Erythroblast (primary cell): Measurements from ENCODE around the gene BPTF.
"Not testable (repeated sequence)": the region's sequence is repeated elsewhere in the genome, so short reads cannot be mapped to it uniquely, and the experiment has no call there.

Experiments used
- DNase-seq, 2 experiments: peaks; one replicate each; lab custom pipeline; 2025; lab: John Stamatoyannopoulos, UW
- GATA1 ChIP-seq: IDR thresholded peaks from 2 replicates; pipeline ENCODE4 v1.6.1; 2011; ENCODE audit warnings: low read depth, mild to moderate bottlenecking, control low read depth, low read length, moderate library complexity
- POLR2A ChIP-seq: IDR thresholded peaks from 2 replicates; pipeline ENCODE4 v1.6.1; 2011; ENCODE audit warnings: mild to moderate bottlenecking, low read length

BPTF gene

DNA sequence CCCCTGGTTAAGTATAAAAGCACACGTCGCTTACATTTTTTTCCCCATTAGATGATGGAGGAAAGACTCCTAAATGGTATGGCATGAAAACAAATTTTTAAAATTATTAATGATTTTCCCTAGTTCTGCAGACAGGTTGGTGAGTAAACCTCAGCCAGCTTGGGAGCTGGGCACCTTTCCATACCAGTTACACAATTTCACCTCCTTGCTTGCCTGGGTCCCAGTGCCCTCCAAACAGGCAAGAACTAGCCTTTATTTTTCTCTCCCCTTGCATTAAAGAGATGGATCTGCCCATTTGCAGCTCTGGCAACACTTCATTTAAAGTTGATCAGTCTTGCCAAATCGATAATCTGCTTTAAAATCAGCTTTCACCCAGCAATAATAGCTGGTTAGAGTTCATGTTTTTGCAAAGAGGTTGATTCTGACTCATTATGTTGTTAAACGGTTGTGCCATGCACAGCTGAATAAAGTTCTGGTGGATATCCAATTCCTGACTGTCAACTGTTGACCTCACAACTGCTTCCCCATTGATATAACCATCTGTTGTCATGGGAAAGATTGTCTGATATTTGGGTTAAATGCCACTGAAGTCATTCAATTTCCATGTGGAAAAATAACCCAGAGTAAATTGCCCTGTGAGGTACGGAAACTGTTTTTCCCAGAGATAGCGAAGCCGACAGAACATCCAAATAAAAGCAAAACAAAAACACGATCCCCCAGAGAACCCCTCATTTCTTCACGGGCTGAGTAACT lies 169.7 kb downstream of the BPTF start:
- TF ChIP-seq POLR2A (no peak), GATA1 (no peak)
- DNase-seq: peak; percentile 34 to 50

DNA sequence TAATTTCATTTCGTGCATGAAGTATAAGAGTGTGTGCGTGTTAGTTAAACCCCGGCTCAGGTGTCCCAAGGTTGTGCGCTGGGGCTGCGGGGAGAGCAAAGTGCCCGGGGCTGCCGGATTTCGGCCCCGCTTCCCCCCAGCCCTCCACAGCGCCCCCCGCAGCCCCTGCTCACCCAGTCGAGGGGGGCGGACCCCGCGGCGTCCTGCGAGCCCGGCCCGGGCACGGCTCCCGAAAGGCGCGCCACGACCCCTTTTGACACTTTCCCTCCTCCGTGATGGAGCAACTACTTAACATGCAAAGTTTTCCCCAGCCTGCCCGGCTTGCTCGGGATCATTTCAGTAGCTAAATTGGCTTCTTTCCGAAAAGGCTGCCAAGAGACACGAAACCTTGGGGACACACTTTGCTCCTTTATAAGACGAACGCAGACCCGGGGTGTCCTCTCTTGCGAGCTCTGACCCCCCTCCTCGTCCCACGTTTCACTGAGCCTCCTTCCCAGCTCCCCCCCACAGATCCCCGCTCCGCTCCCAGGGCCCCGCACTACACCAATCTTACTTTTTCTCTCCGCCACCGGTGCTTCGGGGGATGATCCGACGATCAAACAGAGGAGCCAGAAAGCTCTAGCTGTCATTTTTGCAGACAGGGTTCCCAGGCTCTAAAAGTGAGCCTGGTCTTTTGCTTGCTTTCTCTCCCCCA lies 170.4 kb downstream of the BPTF start:
- DNase-seq: peak; percentile 41 to 49
- TF ChIP-seq POLR2A (no peak), GATA1 (no peak)

DNA sequence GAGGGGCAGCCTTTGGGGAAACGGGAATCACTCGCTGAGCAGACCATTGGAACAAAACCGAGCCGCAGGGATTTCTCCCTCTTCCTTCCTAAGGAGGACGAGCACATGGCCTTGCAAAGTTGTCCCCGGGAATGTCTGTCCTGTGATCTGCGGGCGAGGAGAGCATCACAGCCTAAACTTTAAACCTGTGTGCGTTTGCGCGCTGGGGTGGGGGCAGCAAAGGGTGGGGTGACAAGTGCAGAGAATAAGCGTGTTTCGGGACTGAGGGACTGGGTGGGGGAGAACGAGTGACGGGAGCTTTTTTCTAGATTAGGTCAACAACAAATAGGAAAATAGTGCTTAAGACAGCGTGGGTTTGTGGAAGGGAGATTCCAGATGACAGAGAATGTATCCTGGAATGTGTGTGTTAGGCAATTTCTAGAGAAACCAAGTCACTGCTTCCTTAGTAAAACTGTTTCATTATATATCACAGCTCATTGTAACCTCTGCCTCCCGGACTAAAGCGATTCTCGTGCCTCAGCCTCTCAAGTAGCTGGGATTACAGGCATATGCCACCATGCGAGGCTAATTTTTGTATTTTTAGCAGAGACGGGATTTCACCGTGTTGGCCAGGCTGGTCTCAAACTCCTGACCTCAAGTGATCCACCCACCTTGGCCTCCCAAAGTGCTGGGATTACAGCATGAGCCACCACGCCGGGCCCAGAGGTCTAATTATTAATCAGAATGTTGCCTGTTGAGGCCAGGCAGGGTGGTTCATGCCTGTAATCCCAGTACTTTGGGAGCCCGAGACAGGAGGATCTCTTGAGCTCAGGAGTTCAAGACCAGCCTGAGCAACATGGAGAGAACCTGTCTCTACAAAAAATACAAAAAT lies 171.2 kb downstream of the BPTF start, which contains the start of gene C17orf58:
Gene C17orf58 (minus strand): TSS at position 169 of the 871 bp plus-strand sequence. CDS start 271 bp downstream, outside the sequence.
- peak; percentile 17 to 41 for DNase-seq

DNA sequence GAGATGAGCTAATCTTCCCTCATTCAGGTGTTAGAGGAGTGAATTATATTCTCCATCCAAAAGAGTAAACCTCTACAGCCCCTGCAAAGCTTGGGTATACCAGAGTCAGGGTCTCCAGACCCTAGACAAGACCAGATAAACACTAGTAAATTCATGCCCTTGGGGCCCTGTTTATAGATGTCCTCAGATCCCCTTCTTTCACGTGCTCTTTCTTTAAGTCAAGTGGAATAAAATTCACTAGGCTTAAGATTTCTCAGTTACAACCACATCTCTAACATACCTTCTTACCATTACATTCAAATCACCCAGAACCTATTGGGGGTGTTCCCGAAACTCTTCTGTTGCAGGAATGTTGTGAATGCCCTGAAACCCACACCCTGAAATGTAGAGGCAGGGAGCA lies 173.2 kb downstream of the BPTF start:
- no peak for TF ChIP-seq POLR2A
- TF ChIP-seq GATA1: no peak

GRCh38 chr17:67999291-67999911 lies 174.1 kb downstream of the BPTF start:
- no peak for TF ChIP-seq GATA1
- TF ChIP-seq POLR2A: no peak
- no peak for DNase-seq

More for the DNA sequence above, 173.2 kb downstream of the BPTF start:
- no peak for DNase-seq

DNA sequence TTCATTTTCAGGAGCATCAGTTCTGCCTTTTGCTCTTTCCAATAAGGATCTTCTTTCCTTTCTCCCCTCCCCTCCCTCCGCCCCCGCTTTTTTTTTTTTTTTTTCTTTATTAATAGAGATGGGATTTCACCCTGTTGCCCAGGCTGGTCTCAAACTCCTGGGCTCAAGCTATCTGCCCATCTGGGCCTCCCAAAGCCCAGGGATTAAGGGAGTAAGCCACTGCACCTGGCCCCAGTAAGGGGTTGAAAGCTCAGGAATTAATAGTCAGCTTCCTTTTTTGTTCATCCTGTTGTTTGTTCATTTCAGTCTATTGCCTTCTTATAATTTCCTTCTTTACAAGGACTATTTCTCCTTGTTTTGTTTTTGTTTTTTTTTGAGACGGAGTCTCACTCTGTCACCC lies 178.9 kb downstream of the BPTF start:
- TF ChIP-seq POLR2A (no peak), GATA1 (no peak)
- no peak for DNase-seq

DNA sequence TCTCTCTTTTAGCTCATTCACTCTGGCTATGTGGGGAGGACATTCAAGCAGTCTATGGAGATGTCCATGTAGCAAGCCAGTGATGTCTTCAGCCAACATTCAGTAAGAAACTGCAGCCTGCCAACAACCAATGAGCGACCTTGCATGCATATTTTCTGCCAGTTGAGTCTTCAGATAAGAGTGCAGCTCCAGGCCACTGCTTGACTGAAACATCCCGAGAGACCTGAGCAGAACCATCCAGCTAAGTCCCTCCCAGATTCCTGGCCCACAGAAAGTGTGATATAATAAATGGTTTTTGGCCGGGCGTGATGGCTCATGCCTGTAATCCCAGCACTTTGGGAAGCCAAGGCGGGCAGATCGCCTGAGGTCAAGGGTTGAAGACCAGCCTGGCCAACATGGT lies 181.5 kb downstream of the BPTF start:
- TF ChIP-seq POLR2A: no peak
- no peak for DNase-seq

DNA sequence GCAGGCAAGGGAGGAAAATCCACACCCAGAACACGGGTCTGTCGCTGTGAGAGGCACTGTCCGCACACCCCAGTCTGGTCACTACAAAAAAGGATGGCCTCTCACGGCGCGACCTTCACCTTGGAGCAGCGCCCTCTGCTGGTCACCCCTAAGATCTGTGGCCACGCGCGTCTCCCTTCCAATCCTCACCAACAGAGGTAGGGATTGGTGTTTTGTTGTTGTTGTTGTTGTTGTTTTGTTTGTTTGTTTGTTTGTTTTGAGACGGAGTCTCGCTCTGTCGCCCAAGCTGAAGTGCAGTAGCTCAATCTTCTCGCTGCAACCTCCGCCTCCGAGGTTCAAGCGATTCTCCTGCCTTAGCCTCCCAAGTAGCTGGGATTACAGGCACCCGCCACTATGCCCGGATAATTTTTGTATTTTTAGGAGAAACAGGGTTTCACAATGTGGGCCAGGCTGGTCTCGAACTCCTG lies 185.9 kb downstream of the BPTF start:
- DNase-seq: peak; percentile 77 to 88
- TF ChIP-seq POLR2A (no peak), GATA1 (no peak)

GRCh38 chr17:68013385-68013784 lies 188.1 kb downstream of the BPTF start:
- no peak for DNase-seq
- TF ChIP-seq GATA1: no peak
- no peak for TF ChIP-seq POLR2A

- TF ChIP-seq GATA1: no peak
- TF ChIP-seq POLR2A: no peak
Measured at GRCh38 chr17:68015081-68015723, 189.9 kb downstream of the BPTF start.

GRCh38 chr17:68016838-68017237 lies 191.5 kb downstream of the BPTF start:
- no peak for DNase-seq

More at GRCh38 chr17:68015081-68015723, 189.9 kb downstream of the BPTF start:
- no peak for DNase-seq

DNA sequence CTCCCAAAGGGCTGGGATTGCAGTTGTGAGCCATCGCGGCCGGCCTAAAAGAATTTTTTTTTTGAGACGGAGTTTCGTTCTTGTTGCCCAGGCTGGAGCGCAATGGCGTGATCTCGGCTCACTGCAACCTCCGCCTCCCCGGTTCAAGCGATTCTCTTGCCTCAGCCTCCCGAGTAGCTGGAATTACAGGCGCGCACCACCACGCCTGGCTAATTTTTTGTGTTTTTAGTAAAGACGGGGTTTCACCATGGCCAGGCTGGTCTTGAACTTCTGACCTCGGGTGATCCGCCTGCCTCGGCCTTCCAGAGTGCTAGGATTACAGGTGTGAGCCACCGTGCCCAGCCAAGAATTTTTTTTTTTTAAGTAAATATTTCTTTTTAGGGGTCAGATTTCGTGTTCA lies 193.2 kb downstream of the BPTF start:
- DNase-seq: not testable (repeated sequence)

More at GRCh38 chr17:68016838-68017237, 191.5 kb downstream of the BPTF start:
- TF ChIP-seq GATA1 (no peak), POLR2A (no peak)

DNA sequence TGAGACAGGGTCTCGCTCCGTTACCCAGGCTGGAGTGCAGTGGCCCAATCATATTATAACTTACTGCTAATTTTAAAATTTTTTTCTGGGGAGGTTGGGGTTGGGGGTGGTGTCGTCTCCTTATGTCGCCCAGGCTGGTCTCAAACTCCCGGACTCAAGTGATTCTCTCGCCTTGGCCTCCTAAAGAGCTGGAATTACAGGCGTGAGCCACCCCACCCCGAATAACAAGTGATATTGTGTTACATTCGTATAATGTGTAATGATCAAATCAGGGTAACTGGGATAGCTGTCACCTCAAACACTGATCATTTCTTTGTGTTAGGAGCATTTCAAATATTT lies 194.0 kb downstream of the BPTF start:
- DNase-seq: no peak
- TF ChIP-seq POLR2A (no peak), GATA1 (no peak)
